ENCODE data around the gene SHANK3.
"Not testable (repeated sequence)": the region's sequence is repeated elsewhere in the genome, so short reads cannot be mapped to it uniquely, and the experiment has no call there.

The SHANK3 gene

DNA sequence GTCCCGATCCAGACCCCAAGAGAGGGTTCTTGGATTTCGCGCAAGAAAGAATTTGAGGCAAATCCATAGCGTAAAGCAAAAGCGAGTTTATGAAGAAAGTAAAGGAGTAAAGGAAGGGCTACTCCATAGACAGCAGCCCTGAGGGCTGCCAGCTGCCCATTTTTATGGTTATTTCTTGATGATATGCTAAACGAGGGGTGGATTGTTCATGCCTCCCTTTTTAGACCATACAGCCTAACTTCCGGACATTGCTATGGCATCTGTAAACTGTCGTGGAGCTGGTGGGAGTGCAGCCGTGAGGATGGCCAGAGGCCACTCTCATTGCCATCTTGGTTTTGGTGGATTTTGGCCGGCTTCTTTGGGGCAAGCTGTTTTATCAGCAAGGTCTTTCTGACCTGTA lies 19.4 kb upstream of the SHANK3 start:
- DNase-seq (ENCODE audit: low spot score): no peak

DNA sequence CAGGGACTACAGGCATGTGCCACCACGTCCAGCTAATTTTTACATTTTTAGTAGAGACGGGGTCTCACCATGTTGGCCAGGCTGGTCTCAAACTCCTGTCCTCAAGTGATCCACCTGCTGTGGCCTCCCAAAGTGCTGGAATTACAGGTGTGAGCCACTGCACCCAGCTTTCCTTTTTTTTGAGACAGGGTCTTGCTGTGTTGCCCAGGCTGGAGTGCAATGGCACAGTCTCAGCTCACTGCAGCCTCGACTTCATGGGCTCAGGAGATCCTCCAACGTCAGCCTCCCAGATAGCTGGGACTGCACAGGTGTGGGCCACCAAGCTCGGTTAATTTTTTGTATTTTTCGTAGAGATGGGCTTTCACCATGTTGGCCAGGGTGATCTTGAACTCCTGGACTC lies 18.0 kb upstream of the SHANK3 start:
- DNase-seq (ENCODE audit: low spot score): not testable (repeated sequence)

DNA sequence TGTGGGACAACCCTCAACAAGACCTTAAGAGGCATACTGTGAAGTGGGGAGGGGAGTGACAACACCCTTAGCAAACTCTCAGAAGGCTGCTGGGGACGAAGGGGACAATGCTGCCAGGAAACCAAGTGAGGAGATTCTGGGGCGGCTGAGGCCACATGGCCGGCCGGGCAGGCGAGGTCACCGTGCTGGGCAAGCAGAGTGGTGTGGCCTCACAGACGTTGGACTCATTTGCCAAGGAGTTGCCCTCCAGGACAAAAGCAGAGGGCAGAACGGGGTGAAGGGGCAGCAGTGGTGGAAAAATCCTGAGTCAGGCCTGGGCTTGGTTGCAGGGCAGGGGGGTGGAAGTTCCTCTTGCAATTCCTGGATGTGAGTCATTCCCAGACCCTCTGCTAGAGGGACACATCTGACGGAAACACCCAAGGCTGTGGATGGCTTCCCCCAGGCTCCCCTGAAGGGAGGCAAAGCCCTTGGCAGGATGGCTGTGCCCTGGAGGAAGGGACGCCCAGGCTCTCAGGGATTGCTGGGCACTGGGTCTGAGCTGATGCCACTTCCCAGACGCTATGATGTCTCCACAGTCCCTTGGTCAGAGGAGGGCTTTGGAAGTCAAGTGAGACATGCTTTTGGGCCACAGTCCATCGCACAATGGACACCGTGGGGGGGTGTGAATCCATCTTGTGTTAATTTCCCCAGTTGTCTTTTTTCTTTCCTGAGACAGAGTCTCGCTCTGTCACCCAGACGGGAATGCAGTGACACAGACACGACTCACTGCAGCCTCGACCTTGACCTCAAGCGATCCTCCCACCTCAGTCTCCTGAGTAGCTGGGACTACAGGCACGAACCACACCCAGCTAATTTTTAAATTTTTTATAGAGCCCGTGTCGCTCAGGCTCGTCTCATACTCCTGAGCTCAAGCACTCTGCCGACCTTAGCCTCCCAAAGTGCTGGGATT lies 16.2 kb upstream of the SHANK3 start:
- DNase-seq (ENCODE audit: low spot score): no peak

DNA sequence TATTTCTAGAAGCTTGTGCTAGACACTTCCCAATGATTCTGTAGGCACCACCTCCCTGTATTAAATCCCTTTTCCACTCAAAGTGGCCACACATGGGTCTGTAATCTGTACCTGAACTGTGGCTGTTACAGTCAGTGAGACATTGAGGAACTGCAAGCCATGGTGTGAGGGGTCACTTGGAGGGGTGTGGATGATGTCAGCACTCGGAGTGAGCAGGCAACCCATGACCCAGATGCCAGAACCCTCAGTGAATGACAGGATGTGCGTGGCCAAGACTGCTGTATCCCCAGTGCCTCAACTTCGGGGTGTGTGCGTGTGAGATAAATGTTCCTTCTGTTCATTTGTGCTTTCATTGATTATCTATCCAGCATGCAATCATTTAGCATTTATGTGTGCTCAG lies 14.7 kb upstream of the SHANK3 start:
- DNase-seq (ENCODE audit: low spot score): no peak

DNA sequence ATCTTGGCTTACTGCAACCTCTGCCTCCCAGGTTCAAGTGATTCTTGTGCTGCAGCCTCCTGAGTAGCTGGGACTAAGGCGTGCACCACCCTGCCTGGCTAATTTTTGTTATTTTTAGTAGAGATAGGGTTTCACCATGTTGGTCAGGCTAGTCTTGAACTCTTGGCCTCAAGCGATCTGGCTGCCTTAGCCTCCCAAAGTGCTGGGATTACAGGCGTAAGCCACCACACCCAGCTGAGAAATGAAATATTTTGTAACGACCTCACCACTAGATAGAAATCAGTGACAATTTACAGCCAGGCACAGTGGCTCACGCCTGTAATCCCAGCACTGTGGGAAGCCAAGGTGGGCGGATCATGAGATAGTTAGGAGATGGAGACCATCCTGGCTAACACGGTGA lies 12.9 kb upstream of the SHANK3 start:
- DNase-seq (ENCODE audit: low spot score): not testable (repeated sequence)

DNA sequence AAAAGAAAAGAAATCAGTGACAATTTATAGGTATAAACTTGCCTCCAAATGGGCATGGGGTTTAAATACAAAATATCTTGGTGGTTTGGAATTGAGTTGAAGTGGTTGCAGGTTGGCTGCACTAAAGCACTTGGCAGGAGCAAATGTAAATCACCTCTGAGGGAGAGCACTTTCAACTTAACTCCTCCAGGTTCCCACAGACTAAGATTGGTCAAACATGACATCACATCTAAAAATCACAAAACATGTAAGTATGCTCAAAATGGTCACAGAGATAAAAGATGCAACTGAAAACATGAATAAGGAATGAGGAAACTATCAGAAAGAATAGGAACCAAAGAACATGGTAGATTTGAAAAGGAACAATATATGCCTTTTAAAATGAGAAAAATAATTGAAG lies 12.3 kb upstream of the SHANK3 start:
- no peak for DNase-seq (ENCODE audit: low spot score)

DNA sequence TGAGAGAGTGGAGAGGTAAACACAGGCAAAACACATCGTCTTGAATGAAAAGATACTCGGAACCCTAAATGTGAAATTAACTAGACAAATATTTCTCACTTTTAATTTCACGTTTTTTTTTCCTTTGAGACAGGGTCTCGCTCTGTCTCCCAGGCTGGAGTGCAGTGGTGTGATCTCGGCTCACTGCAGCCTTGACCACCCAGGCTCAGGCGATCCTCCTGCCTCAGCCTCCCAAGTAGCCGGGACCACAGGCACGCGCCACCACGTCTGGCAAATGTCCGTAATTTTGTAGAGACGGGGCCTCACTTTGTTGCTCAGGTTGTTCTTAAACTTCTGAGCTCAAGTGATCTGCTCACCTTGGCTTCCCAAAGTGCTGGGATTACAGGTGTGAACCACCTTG lies 7.4 kb upstream of the SHANK3 start:
- no peak for DNase-seq (ENCODE audit: low spot score)

DNA sequence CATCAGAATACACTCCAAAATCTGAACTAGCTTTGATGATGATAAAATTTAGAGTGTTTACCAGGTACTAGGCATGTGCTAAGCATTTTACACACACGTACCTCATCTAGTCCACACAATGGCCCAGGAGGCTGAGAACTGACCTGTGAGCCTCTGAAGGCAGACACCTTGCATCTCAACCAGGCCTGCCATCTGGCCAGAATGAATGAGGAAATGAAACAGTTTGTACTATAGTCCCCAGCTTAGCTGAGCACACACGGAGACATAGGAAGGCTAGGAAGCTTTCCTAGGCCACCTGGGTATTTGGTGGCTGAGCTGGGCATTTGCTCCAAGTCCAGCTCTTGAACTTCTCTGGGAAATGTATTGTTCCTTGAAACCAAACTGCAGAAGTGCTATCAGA lies 6.9 kb upstream of the SHANK3 start:
- DNase-seq (ENCODE audit: low spot score): no peak

DNA sequence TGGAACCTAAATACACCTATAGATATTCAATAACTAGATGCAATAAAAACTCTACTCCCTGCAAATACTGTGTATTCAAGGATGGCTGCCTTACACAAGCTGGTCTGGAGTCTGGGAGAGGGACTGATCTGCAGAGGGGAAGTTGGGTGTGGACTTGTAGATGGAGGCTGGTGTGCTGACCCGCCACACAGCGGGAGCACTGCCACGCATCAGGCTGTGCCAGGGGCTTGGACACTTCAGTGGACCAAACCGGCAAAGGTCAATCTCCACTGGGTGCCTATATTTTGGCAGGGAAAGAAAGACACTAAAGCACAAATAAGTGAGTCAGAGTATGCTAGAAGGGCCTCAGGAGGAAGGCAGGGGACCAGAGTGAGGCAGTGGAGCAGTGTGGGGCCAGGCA lies 2.1 kb upstream of the SHANK3 start:
- no peak for DNase-seq (ENCODE audit: low spot score)

DNA sequence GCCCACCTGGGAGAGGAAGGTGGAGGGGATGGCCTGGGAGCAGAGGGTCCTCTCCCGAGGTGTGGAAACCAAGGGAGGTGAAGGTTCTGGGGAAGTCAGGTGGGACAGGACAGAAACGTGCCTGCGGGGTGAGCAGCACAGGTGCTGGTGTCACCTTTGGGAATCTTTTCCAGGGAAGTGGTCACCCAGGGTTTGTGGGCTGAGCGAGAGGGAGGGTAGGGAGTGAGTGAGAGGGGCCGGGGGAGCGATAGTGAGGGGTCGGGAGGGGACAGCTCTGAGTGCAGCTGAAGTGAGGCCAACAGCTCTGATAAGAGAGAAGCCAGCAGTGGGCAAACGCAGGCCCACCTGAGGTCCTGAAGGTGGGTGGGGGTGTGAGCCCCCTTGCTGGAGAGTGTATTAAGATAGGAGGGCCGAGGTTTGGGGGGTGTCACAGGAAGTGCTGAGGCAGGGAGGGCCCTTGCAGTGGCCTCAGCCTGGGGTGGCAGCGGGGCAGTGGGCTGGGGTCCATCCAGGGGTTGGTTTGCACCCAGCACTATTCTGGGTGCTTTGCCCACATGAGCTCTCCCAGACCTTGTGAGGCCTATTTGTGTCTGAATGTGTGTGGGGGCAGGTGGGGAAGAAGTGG lies 1.6 kb upstream of the SHANK3 start:
- DNase-seq (ENCODE audit: low spot score): no peak

DNA sequence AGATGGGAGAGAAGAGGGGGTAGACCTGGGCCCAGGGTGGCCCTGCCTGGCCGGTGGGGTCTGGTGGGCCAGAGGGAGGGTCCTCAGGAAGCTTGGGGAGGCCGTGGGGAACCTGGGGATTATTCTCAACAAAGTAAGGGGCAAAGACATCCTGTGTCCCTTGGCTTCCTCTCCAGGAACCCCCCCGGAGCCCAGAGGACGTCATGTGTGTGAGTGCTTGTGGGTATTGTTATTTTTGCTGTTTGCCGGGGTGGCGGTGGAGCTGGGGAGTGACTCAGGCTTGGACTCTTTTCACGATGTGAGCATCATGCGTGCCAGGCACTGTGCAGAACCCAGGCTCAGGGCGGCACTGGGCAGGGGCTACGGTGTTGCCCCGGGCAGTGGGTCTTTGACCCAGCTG lies 982 bp upstream of the SHANK3 start:
- no peak for DNase-seq (ENCODE audit: low spot score)

DNA sequence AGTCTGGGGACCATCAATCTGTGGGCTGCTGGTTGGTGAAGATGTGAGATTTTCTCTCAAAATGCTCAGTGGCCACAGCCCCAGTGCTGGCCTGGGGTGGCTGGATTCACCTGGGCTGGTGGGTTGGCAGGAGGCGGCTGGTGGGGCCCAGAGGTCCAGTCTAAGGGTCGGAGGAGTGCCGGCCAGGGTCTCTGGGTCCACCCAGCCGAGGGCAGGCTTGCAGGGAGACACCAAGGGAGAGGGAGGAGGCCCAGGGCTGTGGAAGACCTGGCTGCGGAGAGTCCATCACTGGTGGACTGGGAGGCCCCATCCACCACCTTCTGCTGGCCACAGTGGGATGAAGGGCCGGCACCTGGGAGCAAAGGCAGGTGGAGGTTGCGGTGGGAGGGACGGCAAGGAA lies 582 bp upstream of the SHANK3 start:
- no peak for DNase-seq (ENCODE audit: low spot score)

DNA sequence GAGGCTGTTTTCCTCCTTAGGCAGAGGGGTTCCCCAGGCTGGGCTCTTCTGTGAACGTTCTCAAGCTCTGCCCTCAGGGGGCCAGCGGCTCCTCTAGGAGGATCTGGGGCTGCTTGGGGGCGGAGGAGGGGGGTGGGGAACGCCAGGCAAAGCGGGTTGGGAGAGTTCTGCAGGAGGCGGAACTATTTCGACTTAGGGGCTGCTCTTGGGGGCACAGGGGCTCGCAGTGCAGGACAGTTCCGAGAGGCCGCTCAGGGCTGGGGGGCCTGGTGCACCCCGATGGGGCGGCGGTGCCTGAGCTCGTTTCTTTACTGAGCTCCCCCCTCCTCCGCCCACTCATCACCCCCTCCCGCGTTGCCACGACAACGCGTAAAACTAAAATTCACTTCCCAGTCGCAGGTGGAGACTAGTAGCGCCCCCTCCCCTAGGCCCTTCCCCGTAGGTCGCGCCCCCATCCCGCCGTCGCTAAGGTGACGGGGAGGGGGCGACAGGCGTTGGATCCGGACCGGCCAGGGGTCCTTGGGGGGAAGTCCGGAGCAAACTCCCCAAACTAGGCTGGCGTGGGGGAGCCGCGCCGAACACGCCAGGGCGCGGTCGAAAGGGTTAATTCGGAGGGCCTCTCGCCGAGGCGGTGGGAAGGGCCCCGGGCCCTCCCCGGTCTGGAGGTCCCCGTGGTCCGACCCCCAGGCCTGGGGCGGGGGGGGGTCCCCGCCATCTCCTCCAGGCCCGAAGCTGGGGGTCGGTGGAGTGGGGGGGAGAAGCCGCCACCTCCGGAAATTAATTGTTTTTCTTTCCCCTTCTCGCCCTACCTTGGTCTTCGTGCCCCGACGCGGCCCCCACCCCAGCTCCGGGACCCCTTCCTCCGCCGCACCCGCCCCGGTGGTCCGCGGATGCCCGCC lies 857 bp downstream of the SHANK3 start:
- DNase-seq (ENCODE audit: low spot score): no peak

DNA sequence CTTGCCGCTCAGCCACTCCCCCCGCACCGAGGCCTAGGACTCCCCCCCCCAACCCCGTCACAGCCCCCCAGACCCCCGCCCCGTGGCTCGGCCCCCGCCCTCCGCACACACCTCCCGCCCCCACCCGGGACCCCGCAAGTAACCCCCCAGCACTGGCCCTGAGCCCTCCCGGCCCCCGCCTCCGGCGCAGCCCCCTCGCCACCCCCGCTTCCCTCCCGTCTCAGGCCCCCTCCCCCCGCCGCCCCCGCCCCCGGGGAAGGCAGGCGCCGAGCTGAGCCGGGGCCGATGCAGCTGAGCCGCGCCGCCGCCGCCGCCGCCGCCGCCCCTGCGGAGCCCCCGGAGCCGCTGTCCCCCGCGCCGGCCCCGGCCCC lies 1.5 kb downstream of the SHANK3 start:
- DNase-seq (ENCODE audit: low spot score): no peak

DNA sequence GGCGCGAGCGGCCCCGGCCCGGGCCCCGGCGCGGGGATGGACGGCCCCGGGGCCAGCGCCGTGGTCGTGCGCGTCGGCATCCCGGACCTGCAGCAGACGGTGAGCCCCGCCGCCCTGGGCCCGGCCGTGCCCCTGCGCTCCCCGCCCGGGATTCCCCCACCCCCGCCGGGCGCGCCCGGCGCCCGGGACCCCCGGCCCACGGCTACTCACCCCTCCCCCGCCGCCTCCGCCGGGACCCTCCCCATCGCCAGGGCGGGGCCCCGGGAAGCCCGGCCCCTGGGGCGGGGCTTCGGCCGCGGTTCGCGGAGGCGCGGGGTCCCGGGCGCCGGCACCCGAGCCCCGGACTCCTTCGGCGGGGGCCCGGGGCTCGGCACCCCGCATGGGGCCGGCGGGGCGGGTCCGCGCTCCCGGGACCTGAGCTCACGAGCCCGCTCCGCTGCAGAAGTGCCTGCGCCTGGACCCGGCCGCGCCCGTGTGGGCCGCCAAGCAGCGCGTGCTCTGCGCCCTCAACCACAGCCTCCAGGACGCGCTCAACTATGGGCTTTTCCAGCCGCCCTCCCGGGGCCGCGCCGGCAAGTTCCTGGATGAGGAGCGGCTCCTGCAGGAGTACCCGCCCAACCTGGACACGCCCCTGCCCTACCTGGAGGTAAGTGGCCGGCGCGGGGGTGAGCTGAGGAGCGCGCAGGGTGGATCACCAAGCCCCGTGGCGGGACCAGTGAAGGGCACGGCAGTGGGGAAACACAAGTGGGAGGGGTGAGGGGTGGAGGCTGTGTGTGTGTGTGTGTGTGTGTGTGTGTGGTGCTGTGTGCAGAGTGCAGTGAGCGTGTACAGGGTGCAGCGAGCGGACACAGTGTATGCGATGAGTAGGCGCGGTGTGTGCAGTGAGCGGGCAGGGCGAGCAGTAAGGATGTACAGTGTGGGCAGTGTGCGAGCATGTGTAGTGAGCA lies 2.3 kb downstream of the SHANK3 start:
- DNase-seq (ENCODE audit: low spot score): no peak

DNA sequence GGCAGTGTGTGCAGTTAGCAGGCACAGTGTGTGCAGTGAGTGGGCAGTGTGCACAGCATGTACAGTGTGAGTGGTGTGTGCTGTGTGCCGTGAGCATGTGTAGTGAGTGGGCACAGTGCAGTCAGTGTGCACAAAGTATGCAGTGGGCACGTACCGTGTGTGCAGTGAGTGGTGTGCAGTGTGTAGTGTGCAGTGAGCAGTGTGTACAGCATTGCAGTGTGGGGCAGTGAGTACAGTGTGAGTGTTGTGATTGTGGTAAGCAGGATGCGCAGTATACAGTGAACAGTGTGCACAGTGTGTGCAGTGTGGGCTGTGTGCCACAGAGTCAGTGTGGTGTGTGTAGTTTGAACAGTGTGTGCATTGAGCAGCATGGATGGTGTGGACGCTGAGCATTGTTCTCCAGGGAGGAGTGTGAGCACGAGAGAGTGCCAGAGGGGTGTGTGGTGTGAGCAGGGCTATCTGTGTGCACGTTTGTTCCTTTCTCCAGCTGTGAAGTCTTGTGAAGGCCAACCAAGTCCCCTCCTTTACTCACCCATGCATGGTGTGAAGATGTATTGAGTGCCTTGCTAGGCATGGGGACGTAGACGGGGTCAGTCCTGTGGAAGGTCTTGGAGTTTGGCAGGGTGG lies 3.0 kb downstream of the SHANK3 start:
- DNase-seq (ENCODE audit: low spot score): no peak

DNA sequence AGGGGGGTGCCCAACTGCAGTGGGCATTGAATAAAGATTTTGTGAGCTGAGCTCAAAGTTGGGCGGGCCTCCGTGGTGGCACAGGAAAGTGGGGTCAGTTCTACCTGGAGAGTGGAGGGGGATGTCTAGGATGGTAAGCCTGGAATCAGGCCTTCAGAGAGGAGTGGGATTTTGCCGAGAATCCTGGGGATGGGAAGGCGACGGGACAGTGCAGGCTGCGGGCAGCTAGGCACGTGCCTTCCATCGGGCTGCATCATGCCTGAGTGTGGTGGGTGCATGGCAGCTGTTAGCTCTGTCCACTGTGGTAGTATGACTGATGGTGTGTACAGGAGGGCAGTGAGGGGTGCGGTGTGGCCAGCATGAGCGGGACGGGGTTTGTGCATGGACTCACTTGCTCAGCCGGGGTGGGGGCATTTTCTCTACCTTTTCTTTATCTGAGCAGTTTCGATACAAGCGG lies 3.6 kb downstream of the SHANK3 start:
- DNase-seq (ENCODE audit: low spot score): no peak

DNA sequence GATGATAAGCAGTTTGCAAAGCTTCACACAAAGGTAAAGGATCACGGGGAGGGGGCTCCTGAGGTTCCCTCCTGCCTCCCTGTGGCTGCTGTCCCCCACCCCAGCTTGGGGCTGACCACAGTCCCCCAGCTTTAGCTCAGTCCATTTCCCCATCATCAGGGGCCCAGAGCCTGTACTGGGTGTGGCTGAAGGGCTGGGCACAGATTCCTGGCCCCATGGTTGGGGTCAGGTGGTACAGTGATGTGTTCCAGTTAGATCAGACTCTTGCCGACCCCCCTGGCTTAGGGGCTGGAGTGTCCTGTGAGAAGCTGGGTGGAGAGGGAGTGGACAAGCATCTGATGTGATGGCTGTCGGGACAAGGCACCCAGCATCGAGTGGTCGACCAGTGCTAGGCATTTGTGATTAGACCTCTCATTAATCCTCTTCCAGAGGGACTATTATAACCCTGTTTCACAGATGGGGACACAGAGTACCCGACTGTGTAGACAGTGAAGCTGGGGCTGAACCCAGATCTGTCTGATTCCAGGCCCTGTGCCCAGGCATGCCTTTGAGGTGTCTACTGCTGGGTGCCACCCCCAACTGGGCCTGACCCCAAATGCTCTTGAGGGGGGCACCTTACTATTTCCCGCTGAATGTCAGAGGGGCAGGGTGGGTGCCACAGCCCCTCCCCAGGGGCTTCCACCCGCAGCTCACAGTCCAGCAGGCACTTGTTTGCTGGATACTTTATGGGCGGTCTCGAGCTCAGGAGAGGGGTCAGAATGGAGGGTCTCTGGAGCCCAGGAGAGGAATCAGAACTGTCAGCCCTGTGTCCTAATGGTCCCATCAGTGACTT lies 4.3 kb downstream of the SHANK3 start:
- no peak for DNase-seq (ENCODE audit: low spot score)

DNA sequence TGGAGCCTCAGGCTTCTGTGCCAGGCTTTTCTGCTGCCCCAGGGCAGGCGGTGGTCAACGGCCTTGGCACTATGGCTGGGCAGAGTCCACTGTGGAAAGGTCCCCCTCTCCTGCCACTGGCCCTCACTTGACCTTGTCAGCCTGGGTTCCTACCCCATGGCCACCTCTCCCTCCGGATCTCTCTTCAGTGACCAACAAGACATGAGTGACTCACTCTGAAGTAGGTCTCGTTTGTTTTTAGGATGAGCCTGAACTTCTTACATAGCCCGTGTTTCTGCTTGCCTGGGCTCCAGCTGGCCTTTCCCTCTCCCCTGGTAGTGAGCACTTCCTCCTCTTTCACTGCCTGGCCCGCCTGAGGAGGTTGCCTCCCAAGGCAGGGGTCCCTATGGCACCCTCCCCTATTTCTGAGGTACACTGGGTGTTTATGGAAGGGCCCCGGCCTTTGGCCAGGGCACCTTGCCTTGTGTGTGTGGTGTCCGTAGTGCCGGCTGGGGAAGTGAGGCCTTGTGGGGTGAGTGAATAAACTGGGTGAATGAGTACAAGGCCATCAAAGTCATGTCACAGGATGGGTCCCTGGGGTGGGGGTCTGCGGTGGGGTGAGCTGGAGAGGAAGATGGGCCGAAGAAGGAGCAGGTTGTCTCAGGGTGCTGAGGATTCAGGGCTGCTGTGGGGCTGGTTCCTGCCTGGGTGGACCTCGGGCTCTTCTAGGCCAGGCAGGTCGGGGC lies 5.0 kb downstream of the SHANK3 start:
- DNase-seq (ENCODE audit: low spot score): no peak

Data from CD4-positive, alpha-beta T cell treated with Interleukin-15 for 4 hours (primary cell).